ENCODE measurements around the gene GLOD4.

Gene GLOD4

DNA sequence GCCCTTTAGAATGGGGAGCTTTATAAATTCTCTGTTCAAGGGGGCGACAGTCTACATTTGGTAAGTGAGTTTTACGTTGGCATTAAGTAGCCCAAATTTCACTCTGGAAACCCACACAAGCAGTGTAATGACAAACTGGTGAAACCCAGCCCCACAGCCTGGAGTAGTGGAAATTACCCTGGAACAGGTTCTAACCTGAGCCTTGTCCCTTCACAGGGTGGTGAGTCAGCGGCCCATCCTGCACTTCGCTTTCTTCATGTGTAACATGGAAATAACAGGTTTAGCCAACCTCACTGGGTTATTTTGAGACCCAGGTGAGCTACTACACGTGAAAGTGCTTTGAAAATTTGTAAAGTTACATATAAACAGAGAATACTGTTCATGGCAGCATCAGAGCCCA, 53.2 kb downstream of the GLOD4 start:
- H3K27me3 ChIP-seq (replicated peaks; ENCODE audit: insufficient read depth, low read length), result peaks cover 27% of the 10 kb centered on the region
- no peak for TF ChIP-seq EZH2phosphoT487 (IDR thresholded peaks at IDR 0.05; ENCODE audit: low read length)
- TF ChIP-seq, protein P1, sequence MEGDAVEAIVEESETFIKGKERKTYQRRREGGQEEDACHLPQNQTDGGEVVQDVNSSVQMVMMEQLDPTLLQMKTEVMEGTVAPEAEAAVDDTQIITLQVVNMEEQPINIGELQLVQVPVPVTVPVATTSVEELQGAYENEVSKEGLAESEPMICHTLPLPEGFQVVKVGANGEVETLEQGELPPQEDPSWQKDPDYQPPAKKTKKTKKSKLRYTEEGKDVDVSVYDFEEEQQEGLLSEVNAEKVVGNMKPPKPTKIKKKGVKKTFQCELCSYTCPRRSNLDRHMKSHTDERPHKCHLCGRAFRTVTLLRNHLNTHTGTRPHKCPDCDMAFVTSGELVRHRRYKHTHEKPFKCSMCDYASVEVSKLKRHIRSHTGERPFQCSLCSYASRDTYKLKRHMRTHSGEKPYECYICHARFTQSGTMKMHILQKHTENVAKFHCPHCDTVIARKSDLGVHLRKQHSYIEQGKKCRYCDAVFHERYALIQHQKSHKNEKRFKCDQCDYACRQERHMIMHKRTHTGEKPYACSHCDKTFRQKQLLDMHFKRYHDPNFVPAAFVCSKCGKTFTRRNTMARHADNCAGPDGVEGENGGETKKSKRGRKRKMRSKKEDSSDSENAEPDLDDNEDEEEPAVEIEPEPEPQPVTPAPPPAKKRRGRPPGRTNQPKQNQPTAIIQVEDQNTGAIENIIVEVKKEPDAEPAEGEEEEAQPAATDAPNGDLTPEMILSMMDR (IDR thresholded peaks at IDR 0.05; ENCODE audit: low read length), result no peak
- no peak for TF ChIP-seq EZH2 (optimal IDR thresholded peaks at IDR 0.05; ENCODE audit: low read depth, low read length)
- no peak for DNase-seq
- H3K27ac ChIP-seq (ENCODE audit: low read length), result no peak overlapping the region
- H3K9ac ChIP-seq (ENCODE audit: low read length), result no peak overlapping the region
- H3K4me2 ChIP-seq (ENCODE audit: low read depth, low read length), result no peak overlapping the region
- no peaks in the 10 kb centered on the region for H3K9me3 ChIP-seq (replicated peaks; ENCODE audit: insufficient read depth, low read length)
- no peaks in the 10 kb centered on the region for H3F3A ChIP-seq (ENCODE audit: insufficient read depth, low read length)
- no peak overlapping the region for H2AFZ ChIP-seq (ENCODE audit: low read length)
- no peak overlapping the region for H3K4me3 ChIP-seq (ENCODE audit: low read length)
- H3K4me1 ChIP-seq (ENCODE audit: low read length), result no peaks in the 10 kb centered on the region
- H3K36me3 ChIP-seq (replicated peaks; ENCODE audit: insufficient read depth, low read length), result no peaks in the 10 kb centered on the region
- no peaks in the 10 kb centered on the region for H4K20me1 ChIP-seq (ENCODE audit: insufficient read depth, low read length)
- H3K9me2 ChIP-seq (replicated peaks; ENCODE audit: insufficient read depth, low read length), result no peaks in the 10 kb centered on the region
- H3K79me2 ChIP-seq (ENCODE audit: low read length), result no peaks in the 10 kb centered on the region

DNA sequence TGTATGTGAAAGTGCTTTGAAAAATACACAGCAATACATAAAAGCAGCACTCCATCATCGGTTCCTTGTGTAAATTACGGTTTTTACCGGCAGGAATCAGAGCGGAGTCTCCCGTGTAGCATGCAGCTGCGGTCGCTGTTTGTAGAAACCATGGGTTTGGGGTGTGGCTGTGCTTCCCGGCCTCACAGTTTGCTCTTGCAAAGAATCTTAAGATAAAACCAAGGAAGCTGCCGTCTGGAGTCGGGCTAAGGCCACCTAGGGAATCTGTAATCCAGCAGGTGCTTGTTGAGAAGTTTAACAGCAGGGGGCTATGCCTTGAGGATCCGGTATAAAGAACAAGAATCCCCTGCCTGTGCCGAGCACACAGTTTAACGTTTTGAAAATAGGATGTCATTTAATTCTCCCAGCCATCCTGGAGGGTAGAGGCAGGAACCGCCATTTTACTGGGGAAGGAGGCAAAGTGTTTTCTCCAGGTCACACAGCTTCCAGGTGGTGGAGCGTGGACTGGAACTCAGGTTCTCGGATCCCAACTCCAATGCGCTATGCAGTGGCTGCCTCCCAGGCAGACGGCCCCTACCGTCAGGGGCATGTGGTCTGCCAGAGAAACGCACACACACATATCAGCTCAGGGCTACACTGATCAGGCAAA, 55.7 kb downstream of the GLOD4 start:
- no peaks in the 10 kb centered on the region for H3K9me3 ChIP-seq (replicated peaks; ENCODE audit: insufficient read depth, low read length)
- no peak overlapping the region for H3K27ac ChIP-seq (ENCODE audit: low read length)
- H3K27me3 ChIP-seq (replicated peaks; ENCODE audit: insufficient read depth, low read length), result peaks cover 32% of the 10 kb centered on the region
- H3K9ac ChIP-seq (ENCODE audit: low read length), result no peak overlapping the region
- no peak overlapping the region for H3K4me3 ChIP-seq (ENCODE audit: low read length)
- no peaks in the 10 kb centered on the region for H3K4me1 ChIP-seq (ENCODE audit: low read length)
- no peaks in the 10 kb centered on the region for H3K9me2 ChIP-seq (replicated peaks; ENCODE audit: insufficient read depth, low read length)
- no peaks in the 10 kb centered on the region for H3K36me3 ChIP-seq (replicated peaks; ENCODE audit: insufficient read depth, low read length)
- no peaks in the 10 kb centered on the region for H4K20me1 ChIP-seq (ENCODE audit: insufficient read depth, low read length)
- TF ChIP-seq EZH2phosphoT487 (IDR thresholded peaks at IDR 0.05; ENCODE audit: low read length) (no peak), EZH2 (optimal IDR thresholded peaks at IDR 0.05; ENCODE audit: low read depth, low read length) (no peak)
- TF ChIP-seq, protein P1 (IDR thresholded peaks at IDR 0.05; ENCODE audit: low read length), result no peak
- H3F3A ChIP-seq (ENCODE audit: insufficient read depth, low read length), result no peaks in the 10 kb centered on the region
- no peaks in the 10 kb centered on the region for H3K79me2 ChIP-seq (ENCODE audit: low read length)
- H2AFZ ChIP-seq (ENCODE audit: low read length), result no peak overlapping the region
- H3K4me2 ChIP-seq (ENCODE audit: low read depth, low read length), result no peak overlapping the region
- DNase-seq, result no peak

DNA sequence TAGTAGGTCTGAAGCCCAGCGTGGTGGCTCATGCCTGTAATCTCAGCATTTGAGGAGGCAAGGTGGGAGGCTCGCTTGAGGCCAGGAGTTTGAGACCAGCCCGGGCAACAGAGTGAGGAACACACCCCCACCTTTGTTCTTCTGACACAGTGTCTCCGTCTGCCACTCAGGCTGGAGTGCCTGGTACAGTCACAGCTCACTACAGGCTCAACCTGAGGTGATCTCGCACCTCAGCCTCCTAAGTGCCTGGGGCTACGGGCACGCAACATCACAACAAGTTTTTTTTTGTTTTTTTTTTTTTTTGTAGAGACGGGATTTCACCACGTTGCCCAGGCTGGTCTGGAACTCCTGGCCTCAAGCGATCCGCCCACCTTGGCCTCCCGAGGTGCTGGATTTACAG, 56.3 kb downstream of the GLOD4 start:
- H3K4me3 ChIP-seq (ENCODE audit: low read length), result no peak overlapping the region

More for the DNA sequence above, 56.3 kb downstream of the GLOD4 start:
- Histone ChIP-seq H3K9me2 (replicated peaks; ENCODE audit: insufficient read depth, low read length) (no peaks in the 10 kb centered on the region), H3K36me3 (replicated peaks; ENCODE audit: insufficient read depth, low read length) (no peaks in the 10 kb centered on the region), H2AFZ (ENCODE audit: low read length) (no peak overlapping the region), H3K27ac (ENCODE audit: low read length) (no peak overlapping the region), H3K4me1 (ENCODE audit: low read length) (no peaks in the 10 kb centered on the region), H3K4me2 (ENCODE audit: low read depth, low read length) (no peak overlapping the region), H4K20me1 (ENCODE audit: insufficient read depth, low read length) (no peaks in the 10 kb centered on the region), H3K9ac (ENCODE audit: low read length) (no peak overlapping the region), H3K9me3 (replicated peaks; ENCODE audit: insufficient read depth, low read length) (no peaks in the 10 kb centered on the region), H3K27me3 (replicated peaks; ENCODE audit: insufficient read depth, low read length) (peaks cover 36% of the 10 kb centered on the region), H3K79me2 (ENCODE audit: low read length) (no peaks in the 10 kb centered on the region), H3F3A (ENCODE audit: insufficient read depth, low read length) (no peaks in the 10 kb centered on the region)
- no peak for DNase-seq
- TF ChIP-seq EZH2 (optimal IDR thresholded peaks at IDR 0.05; ENCODE audit: low read depth, low read length), result no peak
- TF ChIP-seq, protein P1 (IDR thresholded peaks at IDR 0.05; ENCODE audit: low read length), result no peak
- TF ChIP-seq EZH2phosphoT487 (IDR thresholded peaks at IDR 0.05; ENCODE audit: low read length), result no peak
